ENCODE results near the gene ROR1.
"Not testable (repeated sequence)": the region's sequence is repeated elsewhere in the genome, so short reads cannot be mapped to it uniquely, and the experiment has no call there.

The ROR1 gene

DNA sequence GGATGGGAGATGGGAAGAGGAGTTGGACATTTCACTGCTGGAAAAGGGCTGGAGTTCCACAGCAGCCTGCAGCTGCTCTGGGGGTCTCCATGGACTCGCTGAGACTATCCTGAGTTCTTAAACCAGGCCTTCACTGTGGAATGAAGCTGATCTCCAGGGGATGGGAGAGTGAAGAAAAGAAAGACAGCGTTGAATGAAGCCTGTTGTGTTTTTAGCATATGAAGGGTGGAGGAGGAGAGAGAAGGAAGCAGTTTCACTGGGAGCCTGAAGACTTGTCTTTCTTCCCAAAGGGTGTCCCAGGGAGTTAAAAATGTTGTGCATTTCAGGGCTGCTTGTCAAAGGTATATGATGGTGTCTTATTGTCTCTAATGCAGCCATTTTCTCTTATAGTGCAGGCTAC lies 9.2 kb downstream of the ROR1 start:
- TF ChIP-seq, protein P1, sequence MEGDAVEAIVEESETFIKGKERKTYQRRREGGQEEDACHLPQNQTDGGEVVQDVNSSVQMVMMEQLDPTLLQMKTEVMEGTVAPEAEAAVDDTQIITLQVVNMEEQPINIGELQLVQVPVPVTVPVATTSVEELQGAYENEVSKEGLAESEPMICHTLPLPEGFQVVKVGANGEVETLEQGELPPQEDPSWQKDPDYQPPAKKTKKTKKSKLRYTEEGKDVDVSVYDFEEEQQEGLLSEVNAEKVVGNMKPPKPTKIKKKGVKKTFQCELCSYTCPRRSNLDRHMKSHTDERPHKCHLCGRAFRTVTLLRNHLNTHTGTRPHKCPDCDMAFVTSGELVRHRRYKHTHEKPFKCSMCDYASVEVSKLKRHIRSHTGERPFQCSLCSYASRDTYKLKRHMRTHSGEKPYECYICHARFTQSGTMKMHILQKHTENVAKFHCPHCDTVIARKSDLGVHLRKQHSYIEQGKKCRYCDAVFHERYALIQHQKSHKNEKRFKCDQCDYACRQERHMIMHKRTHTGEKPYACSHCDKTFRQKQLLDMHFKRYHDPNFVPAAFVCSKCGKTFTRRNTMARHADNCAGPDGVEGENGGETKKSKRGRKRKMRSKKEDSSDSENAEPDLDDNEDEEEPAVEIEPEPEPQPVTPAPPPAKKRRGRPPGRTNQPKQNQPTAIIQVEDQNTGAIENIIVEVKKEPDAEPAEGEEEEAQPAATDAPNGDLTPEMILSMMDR (IDR thresholded peaks at IDR 0.05; ENCODE audit: low read depth, low read length) = no peak
- no peak for DNase-seq (ENCODE audit: extremely low read depth, low read depth)

GRCh38 chr1:63784083-63784482 lies 10.3 kb downstream of the ROR1 start:
- DNase-seq (ENCODE audit: extremely low read depth, low read depth) = no peak
- TF ChIP-seq, protein P1 (IDR thresholded peaks at IDR 0.05; ENCODE audit: low read depth, low read length) = no peak

DNA sequence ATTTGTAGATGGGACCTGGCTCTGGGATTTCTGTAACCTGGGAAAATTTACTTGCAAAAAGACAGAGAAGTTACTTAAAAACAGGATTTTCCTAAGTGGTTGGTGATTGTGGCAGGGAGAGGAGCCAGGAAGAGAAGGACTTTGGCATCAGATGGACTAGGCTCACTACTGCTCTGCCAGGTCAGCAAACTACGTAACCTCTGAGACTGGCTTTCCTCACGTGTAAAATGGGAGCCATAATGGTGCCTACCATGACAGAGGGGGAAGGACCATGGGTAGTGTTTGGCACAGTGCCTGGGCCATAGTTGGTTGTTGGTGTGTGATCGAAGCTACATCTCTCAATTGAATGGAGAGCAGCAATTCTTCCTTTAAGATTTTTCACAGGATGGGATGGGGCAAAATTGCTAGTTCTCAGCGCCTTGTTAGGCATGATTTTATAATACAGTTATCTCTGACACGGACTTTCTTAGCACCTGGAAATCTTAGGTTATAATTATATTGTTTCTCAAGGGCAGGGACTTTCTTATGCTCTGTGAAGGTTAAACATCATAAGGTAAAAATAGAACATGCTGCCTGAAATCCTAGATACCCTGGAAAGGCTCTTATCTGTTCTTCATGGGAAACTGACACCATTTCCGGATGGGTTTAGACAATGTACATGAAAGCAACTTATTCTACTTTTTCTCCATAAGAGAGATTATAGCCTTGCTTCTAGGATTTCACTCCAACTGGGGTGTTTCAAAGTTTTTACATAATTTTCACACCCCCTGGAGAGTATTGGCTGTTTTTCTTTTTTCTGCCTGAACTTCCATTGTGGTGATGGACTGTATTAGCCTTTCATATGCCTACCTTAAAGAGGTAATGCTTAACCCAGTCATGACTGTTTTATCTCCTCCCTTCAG lies 10.9 kb downstream of the ROR1 start:
- DNase-seq (ENCODE audit: extremely low read depth, low read depth) = no peak
- TF ChIP-seq, protein P1 (IDR thresholded peaks at IDR 0.05; ENCODE audit: low read depth, low read length) = no peak

DNA sequence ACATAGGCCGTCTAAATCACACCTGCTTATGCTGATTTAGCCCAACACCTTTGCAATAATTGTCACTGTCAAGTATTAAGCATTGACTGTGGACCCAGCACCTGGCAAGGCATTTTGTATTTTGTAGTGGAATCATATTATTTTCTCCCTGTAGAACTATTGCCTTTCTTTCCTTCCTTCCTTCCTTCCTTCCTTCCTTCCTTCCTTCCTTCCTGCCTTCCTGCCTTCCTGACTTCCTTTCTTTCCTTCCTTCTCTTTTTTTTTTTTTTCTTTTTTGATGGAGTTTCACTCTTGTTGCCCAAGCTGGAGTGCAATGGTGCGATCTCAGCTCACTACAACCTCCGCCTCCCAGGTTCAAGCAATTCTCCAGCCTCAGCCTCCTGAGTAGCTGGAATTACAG lies 13.5 kb downstream of the ROR1 start:
- DNase-seq (ENCODE audit: extremely low read depth, low read depth) = not testable (repeated sequence)

GRCh38 chr1:63787875-63788274 lies 14.1 kb downstream of the ROR1 start:
- DNase-seq (ENCODE audit: extremely low read depth, low read depth) = no peak
- TF ChIP-seq, protein P1 (IDR thresholded peaks at IDR 0.05; ENCODE audit: low read depth, low read length) = no peak

- no peak for DNase-seq (ENCODE audit: extremely low read depth, low read depth)
- TF ChIP-seq, protein P1 (IDR thresholded peaks at IDR 0.05; ENCODE audit: low read depth, low read length) = no peak
Measured at GRCh38 chr1:63789856-63790605, 16.2 kb downstream of the ROR1 start.

DNA sequence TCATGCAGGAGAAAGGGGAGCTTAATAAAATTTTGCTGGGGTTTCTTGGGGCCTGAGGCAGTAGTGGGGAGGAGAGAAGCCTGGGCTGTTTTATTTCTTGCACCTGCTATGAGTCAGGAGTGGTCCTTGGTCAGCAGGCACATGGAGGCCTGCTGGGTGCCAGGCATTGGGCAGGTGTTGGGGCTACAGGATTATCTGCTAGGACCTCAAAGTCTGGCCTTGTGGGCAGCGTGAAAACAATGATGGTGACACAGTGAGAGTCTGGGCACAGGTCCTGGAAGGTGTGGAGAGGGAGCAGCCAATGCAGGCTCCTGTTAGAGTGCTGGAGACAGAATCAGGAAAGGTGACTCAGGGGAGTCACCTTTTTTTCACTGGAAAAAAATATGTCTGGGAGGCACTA lies 17.2 kb downstream of the ROR1 start:
- TF ChIP-seq, protein P1 (IDR thresholded peaks at IDR 0.05; ENCODE audit: low read depth, low read length) = no peak
- DNase-seq (ENCODE audit: extremely low read depth, low read depth) = no peak
